Measurements from ENCODE around the gene SLC35F3. TPM values are rescaled to one million over a fixed set of nuclear protein-coding genes. Genes with fewer than 3 reads are reported as not detected.

SLC35F3 gene
- total RNA-seq, 1 experiment from 2014 or later = not detected

DNA sequence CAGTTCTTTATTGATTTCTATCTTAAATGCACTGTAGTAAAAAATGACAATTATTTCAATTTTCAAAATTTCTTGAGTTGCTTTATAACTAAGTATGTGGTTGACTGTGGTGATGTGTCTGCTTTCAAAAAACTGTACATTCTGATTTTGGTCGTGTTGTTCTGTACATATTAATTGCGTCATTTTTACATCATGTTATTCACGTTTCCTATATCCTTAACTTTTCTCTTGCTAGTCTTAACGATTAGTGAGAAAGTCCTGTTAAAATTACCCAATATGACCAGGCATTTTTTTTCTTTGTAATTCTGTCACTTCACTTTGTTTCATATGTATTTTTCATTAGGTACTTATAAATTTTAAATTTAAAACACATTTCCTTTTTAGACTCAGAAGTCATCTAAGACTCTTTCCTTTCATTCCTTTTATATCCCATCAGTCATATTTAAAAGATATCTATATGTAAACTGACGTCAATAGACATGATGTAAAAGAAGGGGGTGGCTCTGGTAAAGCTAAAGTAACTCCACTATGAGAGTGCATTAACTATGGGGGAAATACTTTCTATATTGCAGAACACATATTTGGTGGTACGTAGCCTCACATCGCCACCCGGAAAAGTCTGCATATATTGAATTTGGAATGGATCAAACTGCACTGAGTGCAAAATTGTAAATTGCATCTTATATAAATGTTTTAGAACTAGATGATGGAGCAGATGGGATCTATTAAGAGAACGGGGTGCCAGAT lies 467.7 kb downstream of the SLC35F3 start:
- no peaks in the 10 kb centered on the region for H3K9me2 ChIP-seq (replicated peaks; ENCODE audit: insufficient read depth, low read length)
- H2AFZ ChIP-seq (ENCODE audit: low read length) = no peak overlapping the region
- DNase-seq = peak; percentile 52
- peak overlapping the region; percentile 94 for H3K9ac ChIP-seq (ENCODE audit: low read length)
- peaks cover 16% of the 10 kb centered on the region for H3K36me3 ChIP-seq (ENCODE audit: insufficient read depth, low read length)
- peak overlapping the region; percentile 97 for H3K4me2 ChIP-seq (ENCODE audit: low read depth, low read length, poor library complexity, severe bottlenecking)
- peaks cover 31% of the 10 kb centered on the region for H3K79me2 ChIP-seq (ENCODE audit: low read length)
- peaks cover 37% of the 10 kb centered on the region for H3K4me1 ChIP-seq (ENCODE audit: low read length)
- peak overlapping the region; percentile 90 for H3K27ac ChIP-seq (ENCODE audit: low read length)
- no peaks in the 10 kb centered on the region; the same call in 1 of the 2 replicates for H4K20me1 ChIP-seq (ENCODE audit: insufficient read depth, low read depth, low read length)
- no peaks in the 10 kb centered on the region for H3K27me3 ChIP-seq (ENCODE audit: low read length)
- H3K4me3 ChIP-seq (ENCODE audit: low read length) = peak overlapping the region; percentile 96
- no peaks in the 10 kb centered on the region for H3K9me3 ChIP-seq (ENCODE audit: low read length)

DNA sequence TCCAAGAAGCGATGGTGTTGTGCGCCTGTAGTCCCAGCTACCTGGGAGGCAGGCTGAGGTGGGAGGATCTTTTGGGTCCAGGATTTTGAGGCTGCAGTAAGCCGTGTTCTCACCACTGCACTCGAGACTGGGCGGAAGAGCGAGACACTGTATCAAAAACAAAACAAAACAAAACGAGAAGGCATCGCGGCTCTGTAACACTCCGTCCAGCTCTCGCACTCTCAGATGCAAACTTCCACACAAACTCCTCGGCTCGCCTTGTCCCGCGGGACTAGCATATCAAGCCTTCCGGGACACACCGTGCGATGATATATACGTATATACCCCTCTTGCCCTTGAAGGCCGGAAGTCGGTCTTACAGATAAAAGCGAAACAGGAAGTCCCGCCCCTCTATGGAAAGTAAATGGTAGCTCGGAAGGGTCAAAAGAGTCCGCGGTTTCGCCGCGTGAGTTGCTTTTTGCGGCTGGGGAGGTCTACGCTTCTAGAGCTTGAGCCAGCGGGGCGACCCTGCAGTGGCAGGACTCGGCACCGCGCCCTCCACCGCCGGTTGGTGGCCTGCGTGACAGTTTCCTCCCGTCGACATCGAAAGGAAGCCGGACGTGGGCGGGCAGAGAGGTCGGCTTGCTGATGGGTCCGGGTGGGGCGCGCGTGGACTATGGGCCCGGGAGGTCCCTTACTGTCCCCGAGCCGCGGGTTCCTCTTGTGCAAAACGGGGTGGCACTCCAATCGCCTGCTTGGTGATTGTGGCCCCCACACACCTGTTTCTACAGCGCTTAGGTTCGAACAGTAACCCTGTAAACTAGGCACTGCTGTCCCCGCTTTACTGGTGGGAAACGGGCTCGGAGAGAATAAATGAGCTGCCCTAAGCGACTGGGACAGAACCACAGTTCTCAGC lies 468.8 kb downstream of the SLC35F3 start, which contains the start of gene COA6:
Gene COA6, plus strand, starts transcription at position 393 of the 895 bp plus-strand sequence. Its CDS starts 11 bp downstream, at position 404.
- Histone ChIP-seq H3K9me3 (ENCODE audit: low read length) (no peaks in the 10 kb centered on the region), H3K4me1 (ENCODE audit: low read length) (peaks cover 36% of the 10 kb centered on the region), H3K79me2 (ENCODE audit: low read length) (peaks cover 39% of the 10 kb centered on the region), H3K27me3 (ENCODE audit: low read length) (no peaks in the 10 kb centered on the region), H3K9me2 (replicated peaks; ENCODE audit: insufficient read depth, low read length) (no peaks in the 10 kb centered on the region), H3K4me2 (ENCODE audit: low read depth, low read length, poor library complexity, severe bottlenecking) (peak within 1 kb of the TSS; percentile 97), H3K27ac (ENCODE audit: low read length) (peak within 1 kb of the TSS; percentile 90), H3K36me3 (ENCODE audit: insufficient read depth, low read length) (peaks cover 28% of the 10 kb centered on the region), H3K9ac (ENCODE audit: low read length) (peak within 1 kb of the TSS; percentile 94), H3K4me3 (ENCODE audit: low read length) (peak within 1 kb of the TSS; percentile 96), H4K20me1 (ENCODE audit: insufficient read depth, low read depth, low read length) (no peaks in the 10 kb centered on the region; the same call in 1 of the 2 replicates), H2AFZ (ENCODE audit: low read length) (peak within 1 kb of the TSS; percentile 91)
- DNase-seq = peak; percentile 99

DNA sequence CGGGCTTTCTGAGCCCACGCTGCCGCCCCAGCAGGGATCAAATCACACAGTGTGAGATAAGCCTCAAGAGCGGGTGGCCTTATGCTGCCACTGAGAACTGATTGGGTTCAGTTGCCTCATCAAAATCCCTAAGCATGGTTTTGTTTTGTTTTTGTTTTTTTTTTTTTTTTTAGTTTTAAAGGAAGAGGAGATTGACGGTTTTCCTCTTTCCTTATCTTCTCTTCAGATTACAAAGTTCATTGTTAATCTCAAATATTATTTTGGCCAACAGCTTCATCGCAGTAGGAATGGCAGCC lies 469.4 kb downstream of the SLC35F3 start:
- Histone ChIP-seq H3K4me3 (ENCODE audit: low read length) (peak overlapping the region; percentile 96), H3K36me3 (ENCODE audit: insufficient read depth, low read length) (peaks cover 34% of the 10 kb centered on the region), H3K79me2 (ENCODE audit: low read length) (peaks cover 43% of the 10 kb centered on the region), H3K27ac (ENCODE audit: low read length) (peak overlapping the region; percentile 90), H4K20me1 (ENCODE audit: insufficient read depth, low read depth, low read length) (no peaks in the 10 kb centered on the region; the same call in 1 of the 2 replicates), H3K4me2 (ENCODE audit: low read depth, low read length, poor library complexity, severe bottlenecking) (peak overlapping the region; percentile 97), H3K9me2 (replicated peaks; ENCODE audit: insufficient read depth, low read length) (no peaks in the 10 kb centered on the region), H3K9ac (ENCODE audit: low read length) (peak overlapping the region; percentile 94), H3K4me1 (ENCODE audit: low read length) (peaks cover 30% of the 10 kb centered on the region), H2AFZ (ENCODE audit: low read length) (peak overlapping the region; percentile 91), H3K9me3 (ENCODE audit: low read length) (no peaks in the 10 kb centered on the region), H3K27me3 (ENCODE audit: low read length) (no peaks in the 10 kb centered on the region)
- no peak for DNase-seq

Small RNAs within 50 kb of the gene (small RNA-seq; reads per million reads assigned to genes)
- gene MIR4671 = not detected

Data from Karpas-422 (cell line).